HUES48 (cell line): ENCODE results near the gene DCAF4.
"Not testable (repeated sequence)": the region's sequence is repeated elsewhere in the genome, so short reads cannot be mapped to it uniquely, and the experiment has no call there.

Source experiments
- H3K27ac ChIP-seq: one replicate; pipeline ENCODE4 v1.7.0; 2013; ENCODE audit warnings: low read depth, low read length, inconsistent platforms
- H3K27me3 ChIP-seq: 2 replicates; pipeline ENCODE4 v1.6.1; 2013; ENCODE audit warnings: mild to moderate bottlenecking, low read length; ENCODE audit not compliant: control insufficient read depth, insufficient read depth
- H3K36me3 ChIP-seq: 2 replicates; pipeline ENCODE4 v1.6.1; 2013; ENCODE audit warnings: low read length; ENCODE audit not compliant: control insufficient read depth, insufficient read depth
- H3K4me1 ChIP-seq: 2 replicates; pipeline ENCODE4 v1.6.1; 2013; ENCODE audit warnings: mild to moderate bottlenecking, low read length; ENCODE audit not compliant: control insufficient read depth, insufficient read depth
- H3K4me3 ChIP-seq: 2 replicates; pipeline ENCODE4 v1.5.1; 2013; ENCODE audit warnings: mild to moderate bottlenecking, low read depth, low read length
- H3K9ac ChIP-seq: 2 replicates; pipeline ENCODE4 v1.6.1; 2013; ENCODE audit warnings: mild to moderate bottlenecking, low read depth, low read length, moderate library complexity
- H3K9me3 ChIP-seq: 2 replicates; pipeline ENCODE4 v1.6.1; 2013; ENCODE audit warnings: low read length; ENCODE audit not compliant: control insufficient read depth, insufficient read depth

The DCAF4 gene

GRCh38 chr14:72952171-72952570 lies 25.9 kb downstream of the DCAF4 start:
- Histone ChIP-seq H3K36me3 (peaks cover 41% of the 10 kb centered on the region), H3K27me3 (no peaks in the 10 kb centered on the region), H3K9ac (no peak overlapping the region), H3K27ac (no peak overlapping the region), H3K9me3 (no peaks in the 10 kb centered on the region), H3K4me1 (no peaks in the 10 kb centered on the region), H3K4me3 (no peak overlapping the region)

- not testable (repeated sequence) for H3K27me3 ChIP-seq, H3K9ac ChIP-seq, H3K4me3 ChIP-seq, H3K27ac ChIP-seq, H3K9me3 ChIP-seq, H3K4me1 ChIP-seq
- peaks cover 66% of the 10 kb centered on the region for H3K36me3 ChIP-seq
Measured at GRCh38 chr14:72956741-72957140, 30.5 kb downstream of the DCAF4 start.

GRCh38 chr14:72957213-72957612 lies 30.9 kb downstream of the DCAF4 start:
- Histone ChIP-seq H3K9ac (no peak overlapping the region), H3K4me1 (no peaks in the 10 kb centered on the region), H3K27me3 (no peaks in the 10 kb centered on the region), H3K27ac (no peak overlapping the region), H3K4me3 (no peak overlapping the region), H3K36me3 (peaks cover 70% of the 10 kb centered on the region), H3K9me3 (no peaks in the 10 kb centered on the region)

GRCh38 chr14:72958548-72958947 lies 32.3 kb downstream of the DCAF4 start:
- peaks cover 71% of the 10 kb centered on the region for H3K36me3 ChIP-seq
- no peaks in the 10 kb centered on the region for H3K9me3 ChIP-seq
- no peaks in the 10 kb centered on the region for H3K27me3 ChIP-seq
- H3K4me1 ChIP-seq = no peaks in the 10 kb centered on the region
- no peak overlapping the region for H3K27ac ChIP-seq
- no peak overlapping the region for H3K4me3 ChIP-seq
- no peak overlapping the region for H3K9ac ChIP-seq

- not testable (repeated sequence) for H3K4me3 ChIP-seq, H3K27ac ChIP-seq, H3K4me1 ChIP-seq, H3K9me3 ChIP-seq, H3K9ac ChIP-seq, H3K27me3 ChIP-seq
- H3K36me3 ChIP-seq = peaks cover 53% of the 10 kb centered on the region
Measured at GRCh38 chr14:72961016-72961415, 34.8 kb downstream of the DCAF4 start.

- Histone ChIP-seq H3K9ac (no peak overlapping the region), H3K9me3 (no peaks in the 10 kb centered on the region), H3K36me3 (peaks cover 46% of the 10 kb centered on the region), H3K27me3 (no peaks in the 10 kb centered on the region), H3K27ac (no peak overlapping the region), H3K4me1 (no peaks in the 10 kb centered on the region), H3K4me3 (no peak overlapping the region)
Measured at GRCh38 chr14:72961579-72962335, 35.5 kb downstream of the DCAF4 start.

GRCh38 chr14:72962336-72962754 lies 36.1 kb downstream of the DCAF4 start:
- H3K4me1 ChIP-seq, H3K9me3 ChIP-seq, H3K9ac ChIP-seq, H3K27ac ChIP-seq, H3K27me3 ChIP-seq, H3K4me3 ChIP-seq: not testable (repeated sequence)
- H3K36me3 ChIP-seq = peaks cover 42% of the 10 kb centered on the region

- no peaks in the 10 kb centered on the region for H3K4me1 ChIP-seq
- H3K27ac ChIP-seq = no peak overlapping the region
- no peak overlapping the region for H3K9ac ChIP-seq
- H3K9me3 ChIP-seq = no peaks in the 10 kb centered on the region
- H3K4me3 ChIP-seq = no peak overlapping the region
- peaks cover 37% of the 10 kb centered on the region for H3K36me3 ChIP-seq
- H3K27me3 ChIP-seq = no peaks in the 10 kb centered on the region
Measured at GRCh38 chr14:72962829-72963312, 36.6 kb downstream of the DCAF4 start.

- H3K9me3 ChIP-seq = no peaks in the 10 kb centered on the region
- no peak overlapping the region for H3K4me3 ChIP-seq
- no peaks in the 10 kb centered on the region for H3K27me3 ChIP-seq
- no peak overlapping the region for H3K9ac ChIP-seq
- no peak overlapping the region for H3K27ac ChIP-seq
- H3K4me1 ChIP-seq = no peaks in the 10 kb centered on the region
- peaks cover 27% of the 10 kb centered on the region for H3K36me3 ChIP-seq
Measured at GRCh38 chr14:72965249-72965648, 39.0 kb downstream of the DCAF4 start.

- Histone ChIP-seq H3K4me3 (no peak overlapping the region), H3K27ac (no peak overlapping the region), H3K4me1 (no peaks in the 10 kb centered on the region), H3K9me3 (no peaks in the 10 kb centered on the region), H3K27me3 (no peaks in the 10 kb centered on the region), H3K36me3 (peaks cover 30% of the 10 kb centered on the region), H3K9ac (no peak overlapping the region)
Measured at GRCh38 chr14:72966038-72966437, 39.8 kb downstream of the DCAF4 start.

GRCh38 chr14:72968316-72968715 lies 42.1 kb downstream of the DCAF4 start:
- Histone ChIP-seq H3K9me3 (no peaks in the 10 kb centered on the region), H3K9ac (no peak overlapping the region)

More at GRCh38 chr14:72968316-72968715, 42.1 kb downstream of the DCAF4 start:
- Histone ChIP-seq H3K36me3 (peaks cover 28% of the 10 kb centered on the region; the same call in 1 of the 2 replicates), H3K27ac (no peak overlapping the region), H3K27me3 (no peaks in the 10 kb centered on the region), H3K4me3 (no peak overlapping the region), H3K4me1 (no peaks in the 10 kb centered on the region)
